Gastroesophageal sphincter (tissue), 4 donors: ENCODE data around the gene TBL2. TPM values are rescaled to one million over a fixed set of nuclear protein-coding genes. Genes with fewer than 3 reads are reported as not detected.
"Not testable (repeated sequence)": the region's sequence is repeated elsewhere in the genome, so short reads cannot be mapped to it uniquely, and the experiment has no call there.

Source experiments
- ATAC-seq: fragments of 150-250 bp; one replicate; pipeline ENCODE4 v1.9.1; 2016; ENCODE audit warnings: mild to moderate bottlenecking, moderate library complexity
- H3K27ac ChIP-seq, 4 donors: fragments of 200-600 bp; sonication (generic) in 3 of 4; 1 replicate in 3 of 4; 2 replicates in 1 of 4; pipeline ENCODE4 v1.5.1; 2016 to 2019
- H3K27me3 ChIP-seq: fragments of 200-600 bp; sonication (generic); one replicate; pipeline ENCODE4 v1.5.1; 2019
- H3K36me3 ChIP-seq, 2 donors: fragments of 200-600 bp; sonication (generic); one replicate each; pipeline ENCODE4 v1.5.1; 2019; ENCODE audit warnings: control low read depth in 1 of 2
- H3K4me1 ChIP-seq, 3 donors: fragments of 200-600 bp; sonication (generic); 1 replicate in 2 of 3; 2 replicates in 1 of 3; pipeline ENCODE4 v1.5.1; 2016 to 2019; ENCODE audit warnings: control low read depth in 2 of 3
- H3K4me3 ChIP-seq, 2 donors: fragments of 200-600 bp; sonication (generic); one replicate each; pipeline ENCODE4 v1.5.1; 2019; ENCODE audit warnings: mild to moderate bottlenecking in 1 of 2, moderate library complexity in 1 of 2
- H3K9me3 ChIP-seq, 3 donors: fragments of 200-600 bp; sonication (generic); one replicate each; pipeline ENCODE4 v1.5.1; 2017 to 2019; ENCODE audit warnings: control low read depth in 2 of 3
- CTCF ChIP-seq, 4 experiments: fragments of 200-600 bp in 2 of 4; fragments of 450-650 bp in 2 of 4; sonication (generic) in 1 of 4; IDR thresholded peaks; one replicate each; pipeline ENCODE4 v1.5.1; 2017 to 2019; ENCODE audit warnings: antibody characterized with exemption in 4 of 4, mild to moderate bottlenecking in 2 of 4, moderate library complexity in 2 of 4
- EP300 ChIP-seq: sonication (generic); formaldehyde crosslinking; IDR thresholded peaks from one replicate; pipeline ENCODE4 v1.6.1; 2017; ENCODE audit warnings: antibody characterized with exemption, mild to moderate bottlenecking
- POLR2A ChIP-seq, 2 donors: fragments of 450-650 bp; IDR thresholded peaks; one replicate each; pipeline ENCODE4 v1.6.1; 2017; ENCODE audit warnings: antibody characterized with exemption in 2 of 2, mild to moderate bottlenecking in 2 of 2, moderate library complexity in 1 of 2
- POLR2AphosphoS5 ChIP-seq: sonication (generic); formaldehyde crosslinking; IDR thresholded peaks from one replicate; pipeline ENCODE4 v1.6.1; 2017; ENCODE audit warnings: antibody characterized with exemption
- WGBS, 2 donors: methylation state at CpG; one replicate each; pipeline ENCODE4 v1.1.5; 2018; ENCODE audit warnings: low coverage in 1 of 2; 5-methylcytosine and 5-hydroxymethylcytosine counted together
- total RNA-seq, 4 donors: library from RNA; depleted of rRNA; stranded (reverse); fragments of >200 nt; gene quantifications; one replicate each; pipeline ENCODE4 v1.1.0, GENCODE V29; 2016

Gene TBL2
- total RNA-seq, 4 donors from 2014 or later, result 19.1 to 32.5 (median 28.9) TPM

DNA sequence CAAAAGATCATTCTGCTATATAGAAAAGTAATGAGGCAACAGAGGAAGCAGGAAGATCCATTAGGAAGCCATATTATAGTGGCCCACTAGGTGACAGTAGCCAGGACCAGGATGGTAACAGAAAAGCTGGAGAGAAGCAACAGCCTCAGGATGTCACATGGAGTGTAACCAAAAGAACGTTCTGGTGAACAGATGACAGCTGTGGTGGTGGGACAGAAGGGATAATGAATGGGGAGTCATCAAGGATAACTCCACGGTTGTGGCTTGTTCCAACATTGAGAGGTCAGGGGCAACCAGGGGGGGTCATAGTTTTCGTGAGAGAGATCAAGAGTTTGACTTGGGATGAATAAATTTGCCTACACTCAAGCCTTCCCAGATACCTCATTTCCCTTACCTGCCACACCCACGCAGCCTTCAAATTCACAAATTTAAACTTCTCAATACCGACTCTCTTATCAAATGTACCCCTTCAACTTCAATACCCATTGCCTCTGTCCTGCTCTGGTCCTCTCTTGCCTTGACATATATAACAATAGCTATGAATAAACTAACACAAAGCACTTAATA, 9.3 kb downstream of the TBL2 start:
- Histone ChIP-seq H3K4me3 (no peak overlapping the region), H3K4me1 (no peaks in the 10 kb centered on the region), H3K36me3 (peaks cover 0 to 59% of the 10 kb centered on the region in 2 donors), H3K27me3 (no peaks in the 10 kb centered on the region), H3K9me3 (no peaks in the 10 kb centered on the region), H3K27ac (no peak overlapping the region)
- 54 to 61% methylated on average over 5 of the region's 5 CpGs for WGBS, 2 donors
- no peak for ATAC-seq
- TF ChIP-seq CTCF (IDR thresholded peaks at IDR 0.05), result no peak
- TF ChIP-seq POLR2AphosphoS5, result no peak
- no peak for TF ChIP-seq POLR2A (IDR thresholded peaks at IDR 0.05)
- TF ChIP-seq EP300, result no peak

- 61 to 72% methylated on average over 3 to 6 of the region's 12 CpGs for WGBS, 2 donors
- H3K9me3 ChIP-seq, result no peaks in the 10 kb centered on the region
- H3K27me3 ChIP-seq, result no peaks in the 10 kb centered on the region
- H3K4me3 ChIP-seq, result no peak overlapping the region
- no peak for TF ChIP-seq POLR2A (IDR thresholded peaks at IDR 0.05)
- TF ChIP-seq CTCF (IDR thresholded peaks at IDR 0.05), result no peak
- no peak for TF ChIP-seq POLR2AphosphoS5
- no peak for TF ChIP-seq EP300
- H3K36me3 ChIP-seq, result peaks cover 0 to 49% of the 10 kb centered on the region in 2 donors
- no peak overlapping the region for H3K27ac ChIP-seq
- ATAC-seq, result no peak
- no peaks in the 10 kb centered on the region for H3K4me1 ChIP-seq
Observed at GRCh38 chr7:73567846-73568685, 10.3 kb downstream of the TBL2 start.

DNA sequence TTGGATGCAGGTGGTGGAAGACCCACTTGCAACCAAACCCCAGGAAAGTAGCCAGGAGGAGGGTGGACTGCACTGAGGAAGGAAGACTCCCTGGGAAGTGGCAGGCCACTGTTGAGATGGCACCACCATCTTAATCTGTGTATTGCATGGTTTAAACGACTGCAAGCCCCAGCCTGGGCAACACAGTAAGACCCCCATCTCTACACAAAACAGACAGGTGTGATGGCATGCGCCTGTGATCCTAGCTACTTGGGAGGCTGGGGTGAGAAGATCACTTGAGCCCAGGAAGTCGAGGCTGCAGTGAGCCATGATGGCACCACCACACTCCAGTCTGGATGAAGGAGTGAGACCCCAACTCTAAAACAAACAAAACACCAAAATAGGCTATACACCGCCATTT, 11.2 kb downstream of the TBL2 start:
- H3K4me1 ChIP-seq, result no peaks in the 10 kb centered on the region
- no peak for TF ChIP-seq POLR2AphosphoS5
- TF ChIP-seq EP300, result no peak
- TF ChIP-seq CTCF (IDR thresholded peaks at IDR 0.05), result no peak
- no peak for TF ChIP-seq POLR2A (IDR thresholded peaks at IDR 0.05)
- no peak overlapping the region for H3K27ac ChIP-seq
- H3K4me3 ChIP-seq, result no peak overlapping the region
- no peaks in the 10 kb centered on the region for H3K27me3 ChIP-seq
- no peaks in the 10 kb centered on the region for H3K9me3 ChIP-seq
- WGBS, 2 donors, result 89 to 100% methylated on average over 2 to 4 of the region's 4 CpGs
- no peak for ATAC-seq
- H3K36me3 ChIP-seq, result peaks cover 0 to 39% of the 10 kb centered on the region in 2 donors

GRCh38 chr7:73566431-73566830, 11.9 kb downstream of the TBL2 start:
- H3K36me3 ChIP-seq, result peaks cover 0 to 32% of the 10 kb centered on the region in 2 donors
- not testable (repeated sequence) for H3K27me3 ChIP-seq, H3K27ac ChIP-seq, ATAC-seq, H3K9me3 ChIP-seq, H3K4me3 ChIP-seq, H3K4me1 ChIP-seq

DNA sequence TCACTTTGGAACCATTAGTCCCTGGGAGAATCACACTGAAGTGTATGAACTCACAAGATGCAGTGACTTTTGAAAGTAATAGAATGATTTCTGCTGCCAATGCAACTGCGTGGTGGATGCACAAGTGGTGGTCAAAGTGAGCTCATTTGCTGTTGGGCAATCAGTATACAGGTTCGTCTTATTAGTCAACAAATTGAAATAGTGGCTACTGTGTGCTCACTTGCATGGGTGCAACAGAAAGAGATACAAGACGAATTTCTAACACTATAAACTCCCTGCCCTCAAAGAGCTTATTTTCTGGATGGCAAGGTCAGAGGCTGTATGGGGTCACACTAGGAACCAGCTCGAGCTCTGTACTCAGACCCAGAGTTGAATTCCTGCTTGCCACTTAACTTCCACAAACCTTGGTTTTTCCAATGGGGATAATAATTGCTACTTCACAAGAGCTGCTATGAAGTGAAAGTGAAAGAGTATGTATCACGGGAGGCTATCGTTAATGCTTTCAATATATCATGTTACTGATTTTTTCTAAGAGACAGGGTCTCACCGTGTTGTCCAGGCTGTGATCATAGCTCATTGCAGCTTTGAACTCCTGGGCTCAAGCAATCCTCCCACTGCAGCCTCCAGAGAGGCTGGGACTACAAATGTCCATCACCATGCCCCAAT, 12.6 kb downstream of the TBL2 start:
- H3K36me3 ChIP-seq, result peaks cover 0 to 26% of the 10 kb centered on the region in 2 donors
- no peaks in the 10 kb centered on the region for H3K4me1 ChIP-seq
- H3K27ac ChIP-seq, result no peak overlapping the region
- peak overlapping the region in 1 of 2 donors; percentile 25 for H3K4me3 ChIP-seq
- ATAC-seq, result no peak
- WGBS, 2 donors, result 43 to 75% methylated on average over 6 to 7 of the region's 7 CpGs
- H3K27me3 ChIP-seq, result no peaks in the 10 kb centered on the region
- H3K9me3 ChIP-seq, result no peaks in the 10 kb centered on the region
- no peak for TF ChIP-seq POLR2AphosphoS5
